Osteoblast (primary cell): ENCODE data around the gene SORCS3. TPM values are rescaled to one million over a fixed set of nuclear protein-coding genes. Genes with fewer than 3 reads are reported as not detected.

Experiments
- DNase-seq: peaks from one replicate; pipeline ENCODE4 v3.0.0; 2011; ENCODE audit warnings: low spot score, mixed read lengths; ENCODE audit not compliant: insufficient read length; ENCODE audit errors: missing footprints
- H2AFZ ChIP-seq: 2 replicates; pipeline ENCODE4 v1.6.0; 2011; ENCODE audit warnings: mild to moderate bottlenecking, low read length
- H3K27ac ChIP-seq: 2 replicates; pipeline ENCODE4 v1.5.1; 2011; ENCODE audit warnings: mild to moderate bottlenecking, low read depth, low read length, moderate library complexity
- H3K27me3 ChIP-seq: 2 replicates; pipeline ENCODE4 v1.6.0; 2012; ENCODE audit warnings: mild to moderate bottlenecking, control low read depth, inconsistent platforms, low read length, moderate library complexity; ENCODE audit not compliant: insufficient read depth
- H3K36me3 ChIP-seq: 2 replicates; pipeline ENCODE4 v1.5.1; 2011; ENCODE audit warnings: mild to moderate bottlenecking, low read length, control low read depth, moderate library complexity; ENCODE audit not compliant: insufficient read depth
- H3K4me1 ChIP-seq: 2 replicates; pipeline ENCODE4 v1.5.1; 2011; ENCODE audit warnings: mild to moderate bottlenecking, low read length, control low read depth, moderate library complexity; ENCODE audit not compliant: insufficient read depth
- H3K4me2 ChIP-seq: 2 replicates; pipeline ENCODE4 v1.6.0; 2011; ENCODE audit warnings: mild to moderate bottlenecking, low read length; ENCODE audit not compliant: insufficient read depth
- H3K4me3 ChIP-seq: fragments of 200-600 bp; sonication (generic); 3 replicates; pipeline ENCODE4 v1.5.1; 2012; ENCODE audit warnings: mild to moderate bottlenecking, low read length, inconsistent platforms; ENCODE audit not compliant: insufficient read depth
- H3K79me2 ChIP-seq: 2 replicates; pipeline ENCODE4 v1.6.0; 2012; ENCODE audit warnings: mild to moderate bottlenecking, low read length, control low read depth, inconsistent platforms; ENCODE audit not compliant: insufficient read depth
- H3K9me3 ChIP-seq: 2 replicates; pipeline ENCODE4 v1.5.1; 2011; ENCODE audit warnings: low read depth, low read length, control low read depth
- H4K20me1 ChIP-seq: 2 replicates; pipeline ENCODE4 v1.6.0; 2012; ENCODE audit warnings: mild to moderate bottlenecking, low read length, control low read depth; ENCODE audit not compliant: insufficient read depth
- CTCF ChIP-seq: IDR thresholded peaks from 2 replicates; pipeline ENCODE4 v1.5.1; 2011; ENCODE audit warnings: mild to moderate bottlenecking, low read depth, low read length, moderate library complexity; ENCODE audit errors: extremely low read depth
- total RNA-seq: library from RNA; depleted of rRNA; stranded (reverse); fragments of >200 nt; gene quantifications from 2 replicates; pipeline ENCODE4 v1.2.3, GENCODE V29; 2012

Gene SORCS3
- total RNA-seq, 1 donor, result not detected

GRCh38 chr10:104989880-104990279 is 348.8 kb downstream of the SORCS3 start:
- Histone ChIP-seq H3K36me3 (no peaks in the 10 kb centered on the region), H2AFZ (no peak overlapping the region), H4K20me1 (no peaks in the 10 kb centered on the region), H3K9me3 (no peaks in the 10 kb centered on the region), H3K79me2 (no peaks in the 10 kb centered on the region), H3K27me3 (no peaks in the 10 kb centered on the region), H3K4me3 (no peak overlapping the region), H3K4me1 (no peaks in the 10 kb centered on the region), H3K27ac (no peak overlapping the region), H3K4me2 (no peak overlapping the region)
- no peak for DNase-seq
- no peak for TF ChIP-seq CTCF

- Histone ChIP-seq H3K9me3 (peaks cover 2% of the 10 kb centered on the region), H3K4me1 (no peaks in the 10 kb centered on the region), H3K27ac (no peak overlapping the region), H3K36me3 (no peaks in the 10 kb centered on the region), H3K79me2 (no peaks in the 10 kb centered on the region), H4K20me1 (no peaks in the 10 kb centered on the region), H3K4me3 (no peak overlapping the region), H2AFZ (no peak overlapping the region), H3K27me3 (no peaks in the 10 kb centered on the region), H3K4me2 (no peak overlapping the region)
- no peak for TF ChIP-seq CTCF
- DNase-seq, result no peak
Observed at GRCh38 chr10:104993085-104993484, 352.0 kb downstream of the SORCS3 start.

GRCh38 chr10:105001269-105001668 is 360.2 kb downstream of the SORCS3 start:
- Histone ChIP-seq H3K4me2 (no peak overlapping the region), H3K79me2 (no peaks in the 10 kb centered on the region), H3K4me3 (no peak overlapping the region), H3K4me1 (no peaks in the 10 kb centered on the region), H4K20me1 (no peaks in the 10 kb centered on the region), H2AFZ (no peak overlapping the region), H3K36me3 (no peaks in the 10 kb centered on the region), H3K27me3 (no peaks in the 10 kb centered on the region), H3K9me3 (peaks cover 2% of the 10 kb centered on the region), H3K27ac (no peak overlapping the region)
- TF ChIP-seq CTCF, result no peak
- DNase-seq, result no peak

- no peaks in the 10 kb centered on the region for H3K9me3 ChIP-seq
- DNase-seq, result no peak
- no peak overlapping the region for H3K4me2 ChIP-seq
- no peaks in the 10 kb centered on the region for H3K36me3 ChIP-seq
- H3K79me2 ChIP-seq, result no peaks in the 10 kb centered on the region
- no peak overlapping the region for H3K27ac ChIP-seq
- H4K20me1 ChIP-seq, result no peaks in the 10 kb centered on the region
- no peak overlapping the region for H3K4me3 ChIP-seq
- no peak for TF ChIP-seq CTCF
- H2AFZ ChIP-seq, result no peak overlapping the region
- H3K4me1 ChIP-seq, result no peaks in the 10 kb centered on the region
- H3K27me3 ChIP-seq, result no peaks in the 10 kb centered on the region
Observed at GRCh38 chr10:105010411-105011121, 369.5 kb downstream of the SORCS3 start.
